HG02588 (cell line): ENCODE data around the gene MT1HL1.
"Not testable (repeated sequence)": the region's sequence is repeated elsewhere in the genome, so short reads cannot be mapped to it uniquely, and the experiment has no call there.

ENCODE experiments used
- ATAC-seq: cut with Tn5 transposase; IDR thresholded peaks from one replicate; pipeline ENCODE4 v1.9.1; 2021; ENCODE audit warnings: mild to moderate bottlenecking, moderate library complexity; ENCODE audit not compliant: unreplicated experiment

MT1HL1 gene

DNA sequence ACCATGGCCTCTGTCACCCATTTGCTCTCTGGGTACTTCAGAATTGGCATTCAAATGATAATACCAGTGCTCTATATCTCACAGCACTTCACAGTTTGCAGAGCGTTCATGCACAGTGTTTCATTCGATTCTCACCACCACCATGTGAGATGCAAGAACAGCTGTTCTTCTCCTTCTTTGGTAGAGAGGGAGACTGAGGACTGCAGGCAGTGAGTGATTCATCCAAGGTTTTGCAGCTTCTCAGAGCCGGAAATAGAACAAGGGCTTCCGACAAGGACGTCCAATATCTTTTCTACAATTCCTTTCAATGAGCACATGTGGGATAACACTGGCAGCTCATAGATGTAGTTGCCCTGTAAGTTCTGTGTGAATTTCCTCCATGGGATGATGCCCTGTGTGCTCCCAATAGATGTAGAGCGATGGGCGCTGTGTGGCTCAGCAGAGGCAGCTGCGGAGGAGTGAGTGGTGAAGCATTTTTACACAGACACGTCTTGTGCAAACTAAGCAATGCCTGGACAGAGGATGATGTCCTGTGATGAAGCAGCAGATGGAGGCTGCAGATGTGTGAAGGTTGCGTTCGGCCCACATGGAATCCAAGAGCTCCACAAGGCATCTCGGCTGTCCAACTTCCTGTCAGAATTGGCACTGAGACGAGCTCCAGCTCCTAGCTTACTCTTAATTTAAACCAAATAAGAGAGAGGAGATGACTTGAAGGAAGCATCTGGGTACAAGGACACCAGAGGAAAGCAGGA lies 24.9 kb downstream of the MT1HL1 start:
- no peak for ATAC-seq

DNA sequence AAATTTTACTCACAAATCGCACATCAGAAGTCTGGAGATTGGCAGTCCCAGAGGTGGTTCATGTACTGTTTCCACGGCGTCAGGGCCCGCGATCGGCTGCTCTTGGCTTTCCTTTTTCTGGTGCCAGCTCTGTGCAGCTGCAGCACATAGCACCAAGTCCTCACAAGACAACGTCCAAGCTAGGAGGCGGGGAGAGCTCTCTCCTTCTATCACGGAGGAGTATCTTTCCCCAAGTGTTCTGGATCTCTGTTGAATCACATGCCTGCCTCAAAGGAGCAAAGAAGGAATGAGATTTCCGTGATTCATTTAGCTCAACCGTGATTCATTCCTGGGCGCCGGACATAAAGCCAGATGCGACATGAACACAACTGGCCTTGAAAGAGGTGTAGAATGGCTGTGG lies 25.5 kb downstream of the MT1HL1 start:
- ATAC-seq = no peak

DNA sequence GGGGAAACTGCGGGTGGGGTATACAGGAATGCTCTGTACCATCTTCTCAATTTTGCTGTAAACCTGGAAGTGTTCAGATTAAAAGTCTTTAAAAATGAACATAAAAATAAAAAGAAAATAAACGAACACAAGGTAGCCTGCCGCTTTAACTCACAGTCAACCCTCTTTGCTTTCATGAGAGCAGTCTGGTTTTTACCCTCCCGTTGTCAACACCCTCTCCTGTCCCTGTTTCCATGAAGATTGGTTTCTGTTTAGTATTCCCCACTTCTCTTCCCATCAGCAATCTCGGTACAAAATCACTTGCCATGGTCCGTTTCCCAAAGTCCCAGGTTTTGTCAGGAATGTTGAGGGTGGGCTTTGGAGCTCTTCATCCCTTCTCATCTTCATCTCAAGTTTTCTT lies 28.8 kb downstream of the MT1HL1 start:
- no peak for ATAC-seq

DNA sequence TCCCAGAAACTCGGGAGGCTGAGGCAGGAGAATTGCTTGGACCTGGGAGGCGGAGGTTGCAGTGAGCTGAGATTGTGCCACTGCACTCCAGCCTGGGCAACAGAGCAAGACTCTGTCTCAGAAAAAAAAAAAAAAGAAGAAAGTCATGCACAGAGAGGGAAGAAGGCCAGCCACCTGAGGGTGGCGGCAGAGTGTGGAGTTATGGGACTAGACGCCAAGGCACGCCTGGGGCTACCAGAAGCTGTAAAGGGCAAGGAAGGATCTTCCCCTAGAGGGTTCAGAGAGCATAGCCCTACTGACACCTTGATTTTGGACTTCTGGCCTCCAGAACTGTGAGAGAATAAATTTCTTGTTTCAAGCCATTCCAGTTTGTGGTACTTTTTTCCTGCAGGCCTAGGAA lies 30.2 kb downstream of the MT1HL1 start:
- not testable (repeated sequence) for ATAC-seq

DNA sequence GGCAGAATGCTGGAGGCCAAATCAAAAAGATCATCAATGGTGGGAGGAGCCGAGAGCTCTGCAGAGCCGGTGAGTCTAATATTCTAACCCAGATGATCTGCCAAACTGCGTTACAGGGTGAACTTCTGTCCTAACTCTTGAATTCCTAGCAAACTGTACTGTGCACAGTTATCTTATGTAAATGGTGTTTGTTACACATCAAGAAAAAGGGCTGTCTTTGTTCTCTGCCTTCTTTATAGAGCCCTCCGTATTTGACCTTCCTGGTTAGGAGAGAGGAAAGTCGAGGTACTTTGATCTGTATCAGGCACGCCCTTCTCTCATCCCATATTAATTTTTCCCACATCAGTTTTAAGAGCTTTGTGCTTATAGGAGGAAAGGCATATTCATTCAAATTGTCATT lies 37.6 kb downstream of the MT1HL1 start:
- no peak for ATAC-seq

DNA sequence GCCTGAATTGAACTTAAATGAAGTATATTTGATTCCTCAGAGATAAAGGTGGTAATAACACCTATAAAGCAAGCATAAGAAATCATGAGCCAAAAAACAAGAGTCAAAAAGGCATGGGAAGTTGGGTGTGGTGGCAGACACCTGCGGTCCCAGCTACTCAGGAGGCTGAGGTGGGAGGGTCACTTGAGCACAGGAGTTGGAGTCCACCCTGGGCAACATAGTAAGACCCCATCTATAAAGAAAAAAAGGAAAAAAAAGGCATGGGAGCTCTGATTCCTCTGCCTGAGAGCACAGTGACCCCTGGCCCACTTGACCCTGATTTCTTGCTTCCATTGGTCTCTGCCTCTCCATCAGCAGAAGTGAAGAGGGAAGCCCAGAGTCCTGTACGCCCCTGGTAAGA lies 40.3 kb downstream of the MT1HL1 start:
- no peak for ATAC-seq

DNA sequence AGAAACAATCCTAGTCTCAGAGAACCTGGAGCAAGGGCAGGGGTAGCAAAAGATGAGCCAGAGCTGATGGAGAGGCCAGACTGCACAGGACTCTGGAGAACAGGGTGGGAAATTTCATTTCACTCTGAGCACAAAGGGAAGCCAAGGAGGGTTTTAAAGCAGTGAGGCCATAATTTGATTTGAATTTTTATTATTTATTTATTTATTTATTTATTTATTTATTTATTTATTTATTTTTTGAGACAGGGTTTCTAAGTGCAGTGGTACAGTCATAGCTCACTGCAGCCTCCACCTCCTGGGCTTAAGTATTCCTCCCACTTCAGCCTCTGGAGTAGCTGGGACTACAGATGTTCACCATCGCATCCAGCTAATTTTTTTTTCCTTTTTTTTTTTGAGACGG lies 45.1 kb downstream of the MT1HL1 start:
- no peak for ATAC-seq

DNA sequence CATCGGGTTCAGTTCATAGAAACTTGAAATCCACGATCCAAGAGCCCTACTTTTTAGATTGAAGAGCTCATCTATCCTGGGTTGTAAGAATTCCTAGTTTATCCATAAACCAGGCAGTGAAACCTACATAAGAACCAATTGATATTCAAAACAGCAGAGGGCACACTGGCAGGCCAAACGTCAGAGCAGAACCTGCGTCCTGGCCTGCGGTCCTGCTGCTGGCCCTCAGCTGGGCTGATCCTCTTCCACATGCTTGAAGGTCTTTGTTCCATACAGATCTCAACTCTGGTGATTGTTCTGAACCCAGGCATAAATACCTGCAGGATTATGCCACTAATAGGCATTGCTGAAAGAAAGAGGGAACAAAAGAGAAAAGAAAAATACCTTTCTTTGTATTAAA lies 47.0 kb downstream of the MT1HL1 start:
- no peak for ATAC-seq
